H54 (cell line): ENCODE measurements around the gene ZMAT5.

ENCODE experiments used
- DNase-seq: peaks from one replicate; pipeline ENCODE4 v3.0.0; 2011; ENCODE audit warnings: low spot score, mixed read lengths; ENCODE audit not compliant: insufficient read length
- FAIRE-seq: peaks from 3 replicates; lab custom pipeline; 2011; peaks lifted over from hg19 to GRCh38; lab: Jason Lieb, UNC
- POLR2A ChIP-seq: IDR thresholded peaks from 2 replicates; pipeline ENCODE4 v1.6.1; 2011; ENCODE audit warnings: low read depth, mild to moderate bottlenecking, low read length

ZMAT5 gene, protein sequence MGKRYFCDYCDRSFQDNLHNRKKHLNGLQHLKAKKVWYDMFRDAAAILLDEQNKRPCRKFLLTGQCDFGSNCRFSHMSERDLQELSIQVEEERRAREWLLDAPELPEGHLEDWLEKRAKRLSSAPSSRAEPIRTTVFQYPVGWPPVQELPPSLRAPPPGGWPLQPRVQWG

DNA sequence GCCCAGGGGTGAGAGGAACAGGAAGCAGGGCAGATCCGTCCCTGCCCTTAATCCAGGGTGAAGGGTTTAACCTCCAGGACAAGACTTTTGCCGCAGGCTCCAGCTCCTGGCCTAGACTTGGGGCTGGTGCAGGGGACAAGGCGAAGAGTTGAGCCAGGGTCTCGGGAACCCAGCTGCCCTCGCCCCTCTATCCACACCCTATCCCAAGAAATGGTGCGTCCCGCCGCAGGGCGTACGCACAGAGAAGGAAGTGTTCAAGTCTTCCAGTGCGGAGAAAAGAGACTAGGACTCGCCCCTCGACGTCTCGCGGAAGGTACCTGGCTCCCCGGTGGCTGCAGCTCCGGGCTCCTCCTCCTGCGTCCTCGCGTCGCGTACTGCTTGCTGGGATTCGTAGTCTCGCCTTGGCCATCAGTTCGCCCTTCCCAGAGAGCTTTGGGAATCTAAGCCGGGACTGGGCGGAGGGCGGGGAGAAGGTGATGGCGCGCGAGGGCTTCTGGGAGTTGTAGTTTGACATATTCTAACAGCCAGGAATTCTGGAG is at the start of gene ZMAT5:
TSS of gene ZMAT5 (minus strand) at position 376 of the 539 bp plus-strand sequence. CDS start 18,463 bp downstream, outside the sequence.
- DNase-seq (peak; percentile 91), FAIRE-seq (peak; percentile 41)
- peak; percentile 65 for TF ChIP-seq POLR2A

DNA sequence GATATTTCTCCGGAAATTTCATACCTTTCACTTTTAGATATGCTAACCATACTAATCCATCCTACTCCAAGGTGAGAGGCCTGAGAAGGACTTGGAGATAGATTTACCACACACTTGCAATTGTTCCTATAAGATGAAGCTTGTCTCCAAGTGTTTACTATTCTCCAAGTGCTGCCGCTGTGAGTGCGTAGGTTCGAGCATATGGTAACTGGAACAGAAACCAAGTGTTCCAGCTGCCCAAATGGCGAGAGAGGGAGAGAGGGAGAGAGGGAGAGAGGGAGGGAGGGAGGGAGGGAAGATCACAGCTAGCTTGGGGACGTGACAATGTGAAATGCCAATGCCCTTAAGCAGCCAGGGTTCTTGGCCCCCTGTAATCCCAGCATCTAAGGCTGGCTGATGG is 49.7 kb upstream of the ZMAT5 start:
- no peak for FAIRE-seq
- DNase-seq, result no peak
- TF ChIP-seq POLR2A, result no peak

DNA sequence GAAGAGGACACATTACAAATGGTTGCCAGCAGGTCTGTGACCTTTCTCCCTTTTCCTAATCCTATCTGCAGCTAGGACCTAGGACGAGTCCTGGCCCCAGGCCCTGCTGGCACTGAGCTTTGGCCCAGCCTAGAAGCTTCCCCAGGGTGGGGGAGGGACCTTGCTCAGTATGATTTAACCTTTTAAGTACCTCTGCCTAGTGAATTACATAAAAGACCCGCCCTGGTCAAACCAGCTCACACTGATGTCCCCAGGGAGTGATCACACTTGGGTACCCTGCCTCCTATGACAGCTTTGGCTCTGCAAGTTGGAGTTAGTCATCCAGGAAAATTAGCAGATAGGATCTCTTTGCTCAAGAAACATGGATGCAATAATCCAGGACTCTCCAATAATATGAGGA is 49.3 kb upstream of the ZMAT5 start:
- no peak for TF ChIP-seq POLR2A
- DNase-seq (no peak), FAIRE-seq (no peak)

GRCh38 chr22:29815580-29815979 is 48.8 kb upstream of the ZMAT5 start:
- no peak for TF ChIP-seq POLR2A
- FAIRE-seq (no peak), DNase-seq (no peak)

DNA sequence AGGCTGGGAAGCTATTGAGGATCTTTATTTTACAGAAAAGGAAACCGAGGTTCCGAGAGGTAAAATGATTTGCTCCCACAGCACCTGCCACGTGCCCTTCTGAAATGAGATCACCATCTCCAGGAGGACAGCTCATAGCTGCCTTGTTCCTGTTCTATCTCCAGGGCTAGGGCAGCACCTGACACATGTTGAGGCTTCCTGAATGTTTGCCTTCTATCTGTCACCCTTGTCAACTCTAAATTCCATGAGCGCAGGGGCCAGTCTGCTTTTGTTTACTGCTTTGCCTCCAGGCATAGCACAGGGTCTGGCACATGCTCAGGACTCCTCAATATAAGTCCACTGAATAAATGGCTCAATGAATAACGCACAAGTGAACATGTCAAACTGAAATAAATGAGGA is 47.2 kb upstream of the ZMAT5 start:
- no peak for TF ChIP-seq POLR2A
- FAIRE-seq (no peak), DNase-seq (no peak)

DNA sequence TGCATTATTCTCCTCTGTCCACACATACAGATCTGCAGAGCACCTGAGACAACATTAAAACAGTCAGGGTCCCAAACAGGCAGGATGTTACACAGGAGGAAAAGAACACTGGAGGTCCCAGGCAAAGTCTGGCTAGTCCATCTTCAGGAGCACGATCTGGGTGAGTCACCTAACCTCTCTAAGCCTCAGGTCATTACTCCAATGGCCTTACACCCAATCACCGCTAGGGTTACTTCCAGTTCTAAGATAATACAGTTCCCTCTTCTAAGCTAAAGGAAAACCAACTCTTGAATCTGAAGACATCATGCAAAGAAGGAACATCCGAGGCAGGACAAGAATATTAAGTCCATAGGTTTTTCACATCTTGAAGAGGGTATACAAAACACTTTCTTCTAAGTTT is 46.8 kb upstream of the ZMAT5 start:
- FAIRE-seq, result peak; percentile 41

DNA sequence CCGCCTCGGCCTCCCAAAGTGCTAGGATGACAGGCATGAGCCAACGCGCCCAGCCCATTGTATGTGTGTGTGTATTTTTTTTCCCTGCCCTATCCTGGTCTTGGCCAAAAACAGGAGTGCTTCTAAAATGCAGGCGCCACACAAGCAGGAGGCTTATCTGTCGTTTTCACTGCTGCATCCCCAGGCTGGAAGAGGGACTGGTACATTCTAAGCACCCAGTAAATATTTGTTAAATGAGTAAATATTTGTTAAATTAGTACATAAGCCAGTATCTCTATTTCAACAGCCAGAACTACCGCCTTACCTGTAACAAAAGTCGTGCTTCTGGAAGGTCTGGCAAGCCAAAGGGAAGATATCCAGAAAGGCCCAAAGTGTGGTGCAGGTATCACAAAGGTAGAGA is 46.3 kb upstream of the ZMAT5 start:
- TF ChIP-seq POLR2A, result no peak
- FAIRE-seq, result no peak
- DNase-seq, result no peak

More for the DNA sequence above, 46.8 kb upstream of the ZMAT5 start:
- no peak for TF ChIP-seq POLR2A
- DNase-seq, result peak; percentile 42

DNA sequence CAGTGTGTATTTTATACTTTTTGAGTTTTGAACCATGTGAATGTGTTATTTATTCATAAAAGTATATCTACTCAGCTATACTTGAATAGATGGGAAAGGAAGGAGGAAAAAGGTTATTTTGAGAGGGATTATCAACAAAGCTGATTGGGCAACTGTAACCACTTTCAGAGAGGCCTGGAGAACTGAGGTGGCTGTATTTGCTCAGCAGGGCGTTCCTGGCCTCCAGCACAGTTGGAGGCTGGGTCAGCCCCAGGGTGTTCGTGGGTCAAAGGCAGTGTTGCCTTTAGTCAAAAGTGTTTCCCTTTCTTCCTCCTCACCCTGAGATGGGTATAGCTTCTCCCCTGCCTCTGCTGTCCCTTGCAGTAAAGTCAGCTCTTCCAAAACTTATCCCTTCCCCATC is 44.6 kb upstream of the ZMAT5 start:
- FAIRE-seq (no peak), DNase-seq (no peak)
- TF ChIP-seq POLR2A, result no peak

GRCh38 chr22:29810216-29810615 is 43.4 kb upstream of the ZMAT5 start:
- DNase-seq (no peak), FAIRE-seq (no peak)
- no peak for TF ChIP-seq POLR2A

- no peak for TF ChIP-seq POLR2A
- DNase-seq, result no peak
- FAIRE-seq, result no peak
Observed at GRCh38 chr22:29806196-29806595, 39.4 kb upstream of the ZMAT5 start.

DNA sequence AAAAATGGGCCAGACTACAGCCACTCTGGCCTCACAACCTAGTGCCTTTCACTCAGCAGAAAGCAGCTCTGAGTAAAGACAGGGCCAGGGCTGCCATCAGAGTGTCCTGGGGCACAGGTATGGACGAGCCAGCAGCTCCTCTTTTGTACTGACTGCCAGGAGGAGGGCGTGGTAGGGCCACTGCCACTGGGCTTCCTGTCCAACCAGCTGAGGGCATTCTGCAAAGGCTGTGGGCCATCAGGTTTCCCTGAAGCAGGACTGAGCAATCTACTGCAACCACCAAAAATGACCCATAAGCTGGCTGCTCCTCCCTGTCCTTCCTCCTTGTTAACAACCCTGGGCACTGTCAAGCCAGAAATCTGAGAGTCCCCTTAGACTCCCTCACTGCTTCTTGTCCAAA is 38.2 kb upstream of the ZMAT5 start:
- TF ChIP-seq POLR2A, result no peak
- FAIRE-seq (no peak), DNase-seq (no peak)

DNA sequence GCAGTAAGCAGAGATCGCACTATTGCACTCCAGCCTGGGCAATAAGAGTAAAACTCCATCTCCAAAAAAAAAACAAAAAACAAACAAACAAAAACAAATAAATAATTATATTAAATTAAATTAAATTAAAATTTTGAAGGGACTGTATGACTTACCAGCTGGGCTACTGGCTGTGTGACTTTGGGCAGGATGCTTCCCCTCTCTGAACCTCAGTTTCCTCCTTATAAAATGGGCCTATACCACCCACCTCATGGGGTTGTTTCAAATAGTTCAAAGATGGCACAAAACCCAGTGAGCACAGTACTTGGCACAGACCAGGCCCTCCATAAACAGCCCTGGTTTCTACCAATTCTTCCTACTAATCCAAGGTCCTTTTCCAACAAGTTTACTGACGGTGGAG is 36.4 kb upstream of the ZMAT5 start:
- DNase-seq (no peak), FAIRE-seq (no peak)
- no peak for TF ChIP-seq POLR2A

DNA sequence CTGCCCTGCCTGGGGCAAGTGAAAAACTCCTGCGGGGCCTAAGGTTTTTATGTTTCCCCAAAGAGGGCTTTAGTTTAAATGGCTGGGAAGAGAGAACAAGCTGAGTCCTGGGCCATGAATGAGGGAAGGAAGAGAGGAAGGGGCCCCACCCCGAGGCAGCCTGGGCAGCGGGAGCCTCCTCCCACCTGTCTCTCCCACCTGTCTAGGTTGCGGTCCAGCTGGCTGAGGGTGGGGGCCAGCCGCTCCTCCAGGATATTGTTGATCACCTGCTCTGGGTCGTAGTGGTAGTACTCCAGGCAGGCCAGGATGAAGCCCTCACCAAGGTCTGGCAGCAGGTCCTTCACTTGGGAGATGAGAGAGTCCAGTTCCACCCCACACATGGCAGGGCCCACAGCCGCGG is 35.0 kb upstream of the ZMAT5 start:
- FAIRE-seq (no peak), DNase-seq (no peak)

DNA sequence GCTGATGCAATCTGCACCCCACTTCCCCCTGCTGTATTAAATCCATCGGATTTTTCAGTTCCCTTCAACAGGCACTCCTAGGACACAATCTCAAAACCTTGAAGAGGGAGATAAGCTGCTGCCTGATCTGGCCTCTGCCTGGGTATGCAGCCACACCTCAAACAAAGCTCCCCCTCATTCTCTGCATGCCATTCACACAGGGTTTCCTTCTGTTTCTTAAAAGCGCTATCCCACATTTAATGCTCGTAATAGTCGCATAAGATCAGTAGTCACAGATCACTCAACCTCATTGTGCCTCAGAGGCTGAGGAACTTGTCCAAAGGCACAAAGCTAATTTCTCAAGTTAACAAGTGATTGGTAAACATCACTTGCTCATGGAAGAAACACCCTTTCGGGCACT is 34.3 kb upstream of the ZMAT5 start:
- no peak for TF ChIP-seq POLR2A
- DNase-seq (no peak), FAIRE-seq (no peak)

More for the DNA sequence above, 35.0 kb upstream of the ZMAT5 start:
- no peak for TF ChIP-seq POLR2A

DNA sequence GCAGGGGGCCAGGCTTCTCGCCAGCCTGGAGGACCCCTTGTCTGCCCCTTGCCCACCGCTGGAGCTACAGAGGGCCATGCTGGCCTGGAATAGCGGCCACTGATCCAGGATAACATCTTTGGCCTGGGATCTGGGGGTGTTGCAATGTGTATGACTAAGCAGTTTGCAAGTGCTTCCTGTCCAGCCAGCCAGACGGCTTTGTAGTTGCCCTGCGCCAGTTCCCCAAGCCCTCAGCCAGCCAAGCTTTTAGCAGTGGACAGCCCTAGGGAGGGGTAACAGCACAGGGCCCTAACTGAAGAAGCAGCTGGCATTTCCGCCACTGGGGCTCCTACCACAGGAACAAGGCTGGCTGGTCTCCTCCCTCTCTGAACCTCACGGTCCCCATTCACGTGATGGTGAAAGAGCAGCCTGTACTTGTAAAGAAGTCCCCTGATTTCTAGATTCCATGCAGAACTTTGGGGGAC is 32.4 kb upstream of the ZMAT5 start:
- peak; percentile 76 for DNase-seq
- no peak for TF ChIP-seq POLR2A
- peak; percentile 60 for FAIRE-seq
